SK-N-SH treated with all-trans-retinoic acid at 6 μM for 48 hours (cell line): ENCODE data around the gene MRPS31.

Experiments used
- CREB5 ChIP-seq: fragments of 250-450 bp; sonication (Bioruptor Pico); IDR thresholded peaks from 2 replicates; pipeline ENCODE4 v1.5.1; 2020; ENCODE audit warnings: low read depth, mild to moderate bottlenecking, moderate library complexity
- CSDC2 ChIP-seq: fragments of 250-450 bp; sonication (Bioruptor Pico); IDR thresholded peaks from 2 replicates; pipeline ENCODE4 v1.5.0; 2020; ENCODE audit warnings: mild to moderate bottlenecking, moderate library complexity
- ESRRG ChIP-seq: fragments of 250-450 bp; sonication (Bioruptor Pico); IDR thresholded peaks from 2 replicates; pipeline ENCODE4 v1.6.1; 2021; ENCODE audit warnings: mild to moderate bottlenecking
- ISL1 ChIP-seq: fragments of 250-450 bp; sonication (Bioruptor Pico); IDR thresholded peaks from 2 replicates; pipeline ENCODE4 v2.1.2; 2022; ENCODE audit warnings: mild to moderate bottlenecking, moderate library complexity
- PATZ1 ChIP-seq: fragments of 250-450 bp; sonication (Bioruptor Pico); IDR thresholded peaks from 2 replicates; pipeline ENCODE4 v1.8.0; 2020; ENCODE audit warnings: mild to moderate bottlenecking, moderate library complexity, borderline replicate concordance
- SNAI2 ChIP-seq: fragments of 250-450 bp; sonication (Bioruptor Pico); IDR thresholded peaks from 2 replicates; pipeline ENCODE4 v1.5.0; 2020; ENCODE audit warnings: mild to moderate bottlenecking, moderate library complexity
- ZFP30 ChIP-seq: fragments of 450-650 bp; formaldehyde crosslinking; IDR thresholded peaks from 2 replicates; pipeline ENCODE4 v1.5.0; 2022; ENCODE audit warnings: mild to moderate bottlenecking, moderate library complexity

DNA sequence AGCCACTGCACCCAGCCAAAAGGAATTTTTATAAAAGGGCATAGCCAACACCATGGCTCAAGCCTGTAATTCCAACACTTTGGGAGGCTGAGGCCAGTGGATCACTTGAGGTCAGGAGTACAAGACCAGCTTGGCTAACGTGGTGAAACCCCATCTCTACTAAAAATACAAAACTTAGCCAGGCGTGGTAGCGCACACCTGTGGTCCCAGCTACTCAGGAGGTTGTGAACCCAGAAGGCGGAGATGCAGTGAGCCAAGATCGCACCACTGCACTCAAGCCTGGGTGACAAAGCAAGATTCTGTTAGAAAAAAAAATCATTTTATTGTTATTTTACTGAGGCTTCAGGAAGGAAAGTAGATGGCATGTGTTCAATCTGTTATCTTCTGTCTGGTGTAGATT, 73.3 kb downstream of the MRPS31 start:
- no peak for TF ChIP-seq SNAI2
- TF ChIP-seq CSDC2 (CRISPR knock-in tag) = no peak
- no peak for TF ChIP-seq CREB5 (CRISPR knock-in tag)
- TF ChIP-seq ZFP30 = no peak
- no peak for TF ChIP-seq ESRRG (CRISPR knock-in tag)
- no peak for TF ChIP-seq ISL1 (CRISPR knock-in tag)
- TF ChIP-seq PATZ1 = no peak
